GM18861 (cell line): ENCODE results near the gene MYO1E.
A peak's percentile ranks its signal among the peaks of the same experiment; 100 is the strongest.

Experiments
- ATAC-seq: cut with Tn5 transposase; IDR thresholded peaks from one replicate; pipeline ENCODE4 v1.9.1; 2021; ENCODE audit not compliant: unreplicated experiment

Gene MYO1E

DNA sequence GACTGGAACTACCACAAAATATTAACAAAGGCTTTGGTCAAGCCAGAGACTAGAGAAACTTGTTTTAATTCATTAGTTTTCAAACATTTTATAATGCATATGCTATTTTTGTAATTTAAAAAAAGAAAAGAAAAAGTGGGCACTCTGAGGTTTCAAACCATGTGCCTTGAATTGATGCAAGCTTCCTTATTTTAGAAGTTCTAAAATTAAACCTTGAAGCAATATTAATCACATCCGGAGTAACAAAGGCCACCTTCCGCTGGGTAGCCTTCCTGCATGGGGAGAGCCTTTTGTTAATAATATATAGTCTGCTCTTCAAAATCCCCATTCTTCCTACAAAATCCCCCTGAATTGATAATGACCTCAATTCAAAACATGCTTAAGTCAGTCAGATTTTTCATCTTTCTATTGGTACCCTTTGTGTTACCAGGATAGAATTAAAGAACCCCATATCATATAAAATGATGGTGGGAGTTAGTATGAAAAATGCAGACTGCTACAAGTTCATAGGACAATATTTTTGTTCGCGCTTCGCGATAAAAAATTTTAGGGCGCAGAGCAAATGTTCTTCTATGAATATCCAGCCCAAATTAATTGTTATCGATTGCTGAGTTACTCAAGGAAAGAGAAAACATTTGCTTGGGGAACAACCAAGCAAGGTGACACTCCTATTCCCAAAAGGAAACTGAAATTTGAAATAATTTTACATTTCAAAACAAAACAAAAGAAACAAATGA, 135.4 kb downstream of the MYO1E start:
- ATAC-seq, result peak; percentile 58

DNA sequence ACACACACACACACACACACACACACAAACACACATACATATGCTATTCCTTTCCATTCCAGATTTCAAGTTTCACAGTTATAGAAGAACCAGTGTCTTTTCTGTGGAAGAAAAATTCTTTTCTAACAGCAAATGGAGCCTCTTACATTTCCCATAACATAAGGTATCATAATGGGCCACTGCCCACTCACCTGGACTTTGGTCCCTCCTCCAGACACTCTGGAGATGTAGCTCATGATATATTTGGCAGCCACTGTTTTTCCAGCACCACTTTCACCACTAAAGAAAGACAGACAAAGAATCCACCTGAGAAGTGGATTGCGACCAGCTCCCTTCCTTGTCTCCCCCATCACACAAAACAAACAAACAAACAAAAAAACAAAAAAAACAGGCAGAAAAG, 136.3 kb downstream of the MYO1E start:
- ATAC-seq, result no peak

DNA sequence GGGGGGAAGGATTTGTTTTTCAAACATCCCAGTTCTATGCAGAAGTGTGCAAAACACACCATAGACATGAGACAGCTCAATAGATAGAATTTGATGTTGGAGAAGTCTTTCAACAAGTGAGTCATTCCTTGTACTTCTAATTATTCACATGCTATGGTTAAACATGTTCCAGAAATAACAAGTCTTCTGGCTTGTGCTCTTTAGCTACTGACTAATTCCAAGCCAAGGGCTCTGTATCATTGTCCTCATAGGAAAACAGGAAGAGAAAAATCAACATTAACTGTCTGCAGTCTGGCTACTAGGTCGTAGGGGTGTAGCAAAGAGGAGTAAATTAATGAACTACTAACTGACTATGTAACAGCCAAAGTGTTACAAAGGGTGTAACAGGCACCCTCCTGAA, 140.2 kb downstream of the MYO1E start:
- ATAC-seq, result no peak

DNA sequence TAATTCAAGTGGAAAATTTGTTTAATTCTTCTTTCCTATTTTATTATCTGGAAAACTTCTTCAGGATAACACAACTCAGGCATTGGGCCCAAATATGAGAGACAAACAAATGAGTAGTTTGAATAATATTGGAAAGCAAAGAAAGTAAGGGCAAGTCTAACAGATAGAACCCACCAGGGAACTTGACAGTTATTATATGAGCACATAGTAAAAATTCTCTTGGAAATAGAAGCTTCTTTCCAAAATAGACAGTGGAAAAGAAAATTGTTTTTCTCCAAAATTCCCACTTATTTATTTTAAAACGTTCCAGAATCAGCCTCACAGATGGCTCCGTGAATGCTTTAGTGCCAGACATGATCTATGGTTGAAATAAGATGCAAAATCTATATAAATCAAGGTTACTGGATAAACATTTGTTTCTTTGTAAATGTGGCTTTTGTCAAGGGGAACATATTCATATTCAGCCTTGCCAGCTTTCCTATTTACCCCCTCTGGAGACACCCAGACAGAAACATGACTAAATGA, 142.1 kb downstream of the MYO1E start:
- ATAC-seq, result no peak

DNA sequence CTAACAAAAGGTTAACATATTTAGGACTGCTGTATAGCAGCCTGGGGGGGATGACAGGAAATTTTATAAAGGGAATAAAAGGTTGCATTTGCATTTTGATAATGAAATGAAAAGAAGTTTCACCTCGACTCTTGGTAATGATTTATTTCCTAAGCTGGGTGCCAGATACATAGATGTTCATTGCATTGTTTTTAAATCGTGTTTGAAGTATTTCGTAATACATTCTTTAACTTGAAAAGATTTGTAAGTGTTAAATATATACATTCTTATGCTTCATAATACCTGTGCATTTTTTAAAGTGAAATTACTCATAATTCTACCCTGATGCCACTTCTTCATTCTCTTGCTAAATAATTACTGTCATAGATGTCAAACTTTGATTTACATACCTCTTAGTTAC, 143.2 kb downstream of the MYO1E start:
- ATAC-seq, result no peak

DNA sequence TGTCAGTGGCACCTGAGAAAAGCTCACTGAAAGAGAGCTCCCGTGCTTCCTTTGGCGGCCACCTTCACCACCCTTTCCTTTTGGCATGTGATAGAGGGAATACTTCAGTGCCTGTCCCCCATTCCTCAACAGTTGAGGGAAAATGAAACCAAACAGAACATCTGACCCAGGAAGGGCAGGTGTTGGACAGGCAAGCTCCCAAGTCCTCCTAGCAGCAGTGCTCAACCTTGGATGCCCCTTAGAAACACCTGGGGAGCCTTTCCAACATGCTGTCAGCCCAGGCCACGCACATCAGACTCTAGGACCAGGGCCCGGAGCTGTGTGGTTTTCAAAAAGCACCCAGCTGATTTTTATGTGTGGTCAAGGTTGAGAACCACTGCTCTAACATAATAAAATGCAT, 143.7 kb downstream of the MYO1E start:
- ATAC-seq, result no peak

DNA sequence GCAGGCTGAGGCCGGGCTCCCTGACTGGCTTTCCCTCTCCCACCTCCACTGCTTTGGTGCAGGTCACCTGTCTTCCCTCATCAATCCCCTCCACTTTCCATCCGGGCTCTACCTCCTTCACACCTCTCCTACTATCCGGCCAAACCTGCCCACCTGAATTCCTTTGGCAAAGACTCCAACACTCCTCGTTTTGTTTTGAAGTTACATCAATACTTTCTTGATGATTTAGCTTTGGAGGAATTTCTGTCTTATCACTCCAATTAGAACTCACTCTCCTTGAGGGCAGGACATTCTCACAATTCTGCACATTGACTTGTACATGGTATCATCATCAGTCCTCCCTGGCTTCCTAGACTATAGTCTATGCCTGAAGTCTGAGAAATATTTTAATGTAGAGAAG, 145.7 kb downstream of the MYO1E start:
- no peak for ATAC-seq

DNA sequence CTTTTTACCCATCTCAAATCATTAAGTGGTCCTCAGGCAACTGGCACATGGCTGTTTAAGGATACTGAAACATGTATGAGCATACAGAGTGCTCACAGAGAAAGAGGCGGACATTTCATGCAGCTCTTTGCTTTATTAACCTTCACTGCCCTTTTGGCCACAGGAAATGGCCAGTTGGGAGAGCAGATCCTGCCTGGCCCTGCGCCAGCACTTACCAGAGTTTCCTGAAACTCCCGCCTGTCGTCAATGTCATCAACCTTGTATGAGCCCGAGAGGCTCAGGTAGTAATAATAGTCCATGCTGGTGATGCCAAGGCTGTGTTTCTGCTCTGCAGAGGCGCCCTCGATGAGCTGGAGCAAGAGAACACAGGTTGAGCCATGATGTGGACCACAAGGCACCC, 148.2 kb downstream of the MYO1E start:
- no peak for ATAC-seq

DNA sequence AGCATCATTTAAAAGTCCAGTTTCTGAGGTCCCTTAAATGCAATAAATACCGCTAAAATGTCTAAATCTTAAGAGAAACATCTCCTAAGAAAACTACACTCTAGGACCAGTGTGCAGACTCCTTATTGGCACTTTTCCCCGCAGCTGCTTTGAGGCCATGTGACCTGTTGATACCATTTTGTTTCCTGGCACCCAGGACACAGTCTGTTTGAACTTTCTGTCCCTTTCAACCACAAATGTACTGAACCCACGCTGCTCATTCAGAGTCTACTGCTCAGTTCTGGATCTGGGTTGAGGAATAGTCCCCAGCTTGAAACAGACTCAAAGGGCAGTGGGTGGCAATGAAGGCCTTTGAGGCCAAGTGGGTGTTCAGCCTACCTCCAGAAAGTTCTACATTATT, 148.9 kb downstream of the MYO1E start:
- ATAC-seq, result no peak

DNA sequence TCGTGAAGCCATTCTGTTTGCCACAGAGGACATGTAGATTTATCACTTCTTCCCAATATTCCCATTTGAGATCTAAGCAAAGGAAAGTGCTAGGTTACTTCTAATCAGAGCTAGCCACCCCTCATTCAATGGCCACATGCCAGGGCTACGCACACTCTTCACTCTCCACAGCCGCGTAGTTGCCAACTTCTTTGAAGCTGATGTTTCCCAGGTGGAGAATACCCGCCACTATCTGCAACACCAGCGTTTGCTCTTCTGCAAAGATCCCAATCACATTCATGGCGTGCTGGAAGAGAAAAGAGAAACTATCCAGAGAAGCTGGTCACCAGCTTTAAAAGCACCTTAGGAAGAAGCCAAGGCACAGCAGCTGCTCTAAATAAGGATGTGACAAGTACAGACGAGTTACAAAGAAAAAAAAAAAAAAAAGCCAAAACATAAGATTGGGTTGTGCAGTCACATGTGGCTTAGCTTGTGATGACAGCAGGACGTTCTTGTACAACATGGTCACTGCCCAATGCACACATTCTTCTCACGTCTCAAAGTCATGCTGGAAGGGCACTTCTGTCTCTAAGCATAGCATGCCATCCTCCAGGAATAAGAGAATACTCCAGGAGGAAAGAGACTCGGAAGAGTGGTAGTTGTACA, 149.6 kb downstream of the MYO1E start:
- no peak for ATAC-seq

DNA sequence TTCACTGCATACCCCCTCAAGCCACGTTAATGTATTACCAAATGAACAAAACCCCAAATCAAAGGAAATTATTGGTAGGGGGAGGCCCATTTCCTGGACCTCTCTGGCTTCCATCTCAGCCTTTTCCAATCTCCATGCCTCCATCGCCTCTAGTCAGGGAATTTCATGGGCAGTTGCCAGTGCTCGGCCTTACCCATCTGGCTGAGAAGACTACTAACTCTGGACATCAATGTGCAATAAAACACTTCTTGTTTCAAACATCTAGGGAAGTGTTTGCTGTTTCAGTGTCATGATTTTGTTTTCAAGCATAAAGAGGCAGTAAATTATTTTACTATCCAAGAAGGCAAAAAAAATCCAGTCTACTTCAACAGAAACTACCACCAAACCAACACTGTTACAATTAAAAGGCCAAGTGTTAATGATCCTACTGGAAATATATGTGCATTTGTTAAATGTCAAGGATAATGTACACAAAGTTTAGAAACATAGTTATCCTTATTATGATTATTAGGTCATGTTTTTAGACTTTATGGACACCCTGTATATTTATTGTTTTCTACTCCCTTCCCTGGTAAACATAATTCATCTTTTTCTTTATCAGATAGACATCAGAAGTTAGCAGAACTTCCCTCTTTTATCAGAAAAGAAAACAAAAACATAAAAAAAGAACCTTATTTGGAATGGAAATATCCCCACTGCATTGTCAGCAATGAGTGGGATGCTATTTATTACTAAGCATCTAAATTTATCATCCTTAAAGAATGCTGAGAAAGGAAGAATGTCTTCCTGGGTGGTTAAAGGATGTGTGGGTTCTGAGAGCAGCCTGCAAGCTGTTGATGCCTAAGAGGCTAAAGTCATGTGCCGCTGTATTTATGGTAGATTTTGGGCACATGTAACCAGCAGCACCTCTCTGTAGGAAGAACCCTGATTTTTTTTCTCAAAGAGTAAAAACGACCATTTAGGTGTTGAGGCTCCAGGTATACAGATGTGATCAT, 150.9 kb downstream of the MYO1E start:
- no peak for ATAC-seq

DNA sequence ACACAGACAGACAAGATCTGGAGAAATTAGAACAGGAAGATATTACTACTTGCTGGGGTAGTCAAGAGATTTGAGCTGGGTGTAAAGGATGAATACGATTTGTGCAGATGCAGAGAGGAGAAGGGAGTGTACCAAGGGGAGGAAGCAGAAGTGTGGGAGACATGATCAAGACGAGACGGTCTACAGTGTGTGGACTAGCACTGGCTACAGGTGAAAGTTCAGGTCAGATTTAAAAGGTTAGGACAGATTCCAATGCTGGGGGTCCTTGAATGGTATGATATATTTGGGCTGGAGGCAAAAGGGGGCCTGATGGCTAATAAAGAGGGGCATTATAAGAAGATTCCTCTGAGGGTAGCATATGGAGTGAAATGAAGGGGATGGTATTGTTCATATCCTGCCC, 154.0 kb downstream of the MYO1E start:
- no peak for ATAC-seq

DNA sequence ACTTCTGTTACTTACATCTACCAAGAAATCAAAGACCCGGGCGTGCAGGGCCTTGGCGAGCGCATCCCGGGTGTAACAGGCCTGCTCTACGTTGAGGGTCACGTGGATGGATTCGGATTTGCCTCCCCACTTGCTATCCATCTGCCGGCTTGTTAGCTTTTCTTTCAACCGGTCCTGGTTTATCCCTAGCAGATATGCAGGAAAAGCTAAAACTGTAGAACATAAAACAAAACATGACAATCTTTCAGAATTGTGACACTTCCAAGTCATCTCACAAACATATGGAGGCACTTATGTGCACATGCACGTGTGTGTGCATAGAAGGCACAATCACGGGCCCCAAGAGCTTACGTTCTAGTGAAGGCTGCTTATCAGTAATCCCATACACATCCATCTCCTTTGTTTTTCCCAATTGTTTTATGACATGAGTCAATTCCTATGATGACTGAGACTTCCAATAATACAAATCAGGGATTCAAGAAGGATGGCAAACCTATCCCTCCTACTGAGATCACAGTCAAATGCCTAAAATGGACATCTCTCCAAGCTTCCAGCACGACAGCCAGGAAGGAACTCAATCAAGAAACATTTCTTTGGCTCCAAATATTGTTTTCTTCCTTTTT, 154.7 kb downstream of the MYO1E start:
- no peak for ATAC-seq

DNA sequence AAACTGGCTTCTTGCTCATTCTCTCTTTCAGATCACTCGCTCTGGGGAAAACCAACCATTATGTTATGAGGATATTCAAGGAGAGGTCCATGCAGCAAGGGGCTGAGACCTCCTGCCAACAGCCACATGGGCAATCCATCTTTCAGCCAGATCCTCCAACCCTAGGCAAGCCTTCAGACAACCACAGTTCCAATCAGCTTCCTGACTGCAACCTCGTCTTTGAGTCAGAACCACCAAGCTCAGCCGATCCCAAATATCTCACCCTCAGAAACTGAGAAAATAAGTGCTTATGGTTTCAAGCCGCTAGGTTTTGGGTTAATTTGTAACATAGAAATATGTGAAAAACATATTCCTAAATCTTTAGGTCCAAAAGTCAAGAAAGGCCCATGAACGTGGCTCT, 155.8 kb downstream of the MYO1E start:
- no peak for ATAC-seq

DNA sequence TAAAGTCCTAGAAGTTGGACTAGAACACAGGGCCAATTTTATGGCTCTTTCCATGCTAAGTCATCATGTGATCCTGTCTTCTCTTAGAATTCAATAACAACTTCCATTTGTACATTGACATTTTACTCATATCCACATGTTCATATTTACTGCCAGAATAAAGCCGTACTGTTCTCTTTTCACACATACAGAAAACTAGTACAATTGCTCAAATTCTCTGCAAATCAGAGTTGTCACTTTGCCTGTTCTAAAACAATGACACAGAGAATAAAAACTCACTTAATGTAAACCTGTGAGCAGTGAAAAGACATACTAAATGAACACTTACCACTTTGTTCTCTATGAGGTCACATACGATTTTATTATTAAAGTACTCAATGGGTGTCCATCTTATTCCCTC, 162.5 kb downstream of the MYO1E start:
- ATAC-seq, result no peak

DNA sequence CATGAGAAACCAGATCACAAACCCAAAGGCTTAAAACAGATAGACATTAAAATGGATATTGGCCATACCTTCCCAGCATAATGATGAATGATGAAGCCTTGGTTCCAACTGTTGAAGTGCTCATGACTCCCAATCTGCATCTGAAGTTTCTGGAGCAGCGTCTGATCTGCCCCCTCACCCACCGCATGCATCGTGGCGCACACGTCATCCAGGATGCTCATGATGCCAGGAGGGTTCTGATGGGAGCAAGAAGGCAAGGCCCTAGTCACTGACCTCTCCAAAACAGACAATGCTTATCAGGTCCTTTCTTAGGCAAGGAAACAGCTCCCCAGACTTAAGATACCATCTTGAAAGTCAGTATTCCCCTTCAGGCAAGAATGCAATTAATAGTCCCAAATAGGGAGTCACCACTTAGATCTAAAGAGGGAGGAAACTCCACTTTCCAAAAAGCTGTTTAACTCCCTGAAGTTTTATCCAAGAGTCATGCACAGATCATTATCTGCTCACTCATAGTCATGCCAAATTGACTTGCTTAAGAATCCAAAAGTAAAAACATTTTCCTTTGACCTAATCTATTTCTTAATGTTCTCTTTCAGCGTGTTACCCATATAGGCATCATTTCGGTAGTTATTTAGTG, 163.9 kb downstream of the MYO1E start:
- no peak for ATAC-seq

DNA sequence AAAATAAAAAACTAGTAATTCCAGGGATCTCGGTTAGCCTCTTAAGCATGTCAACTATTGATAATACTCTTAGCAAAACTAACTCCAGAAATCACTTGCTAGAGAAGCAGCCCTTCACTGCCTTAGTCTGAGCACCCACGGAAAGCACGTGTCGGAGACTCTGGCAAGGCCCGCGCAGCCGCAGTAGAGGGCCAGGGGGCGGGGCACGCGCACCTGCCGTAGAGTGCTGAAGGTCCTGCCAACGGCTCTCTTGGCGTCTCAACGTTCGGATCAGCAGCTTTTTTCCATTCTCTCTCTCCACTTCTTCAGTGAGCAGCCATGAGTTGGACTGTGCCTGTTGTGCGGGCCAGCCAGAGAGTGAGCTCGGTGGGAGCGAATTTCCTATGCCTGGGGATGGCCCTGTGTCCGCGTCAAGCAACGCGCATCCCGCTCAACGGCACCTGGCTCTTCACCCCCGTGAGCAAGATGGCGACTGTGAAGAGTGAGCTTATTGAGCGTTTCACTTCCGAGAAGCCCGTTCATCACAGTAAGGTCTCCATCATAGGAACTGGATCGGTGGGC, 166.0 kb downstream of the MYO1E start, which contains the start of gene LDHAL6B:
LDHAL6B (plus strand) TSS at position 221 of the 561 bp plus-strand sequence; CDS start at position 319, 98 bp downstream.
- no peak for ATAC-seq

DNA sequence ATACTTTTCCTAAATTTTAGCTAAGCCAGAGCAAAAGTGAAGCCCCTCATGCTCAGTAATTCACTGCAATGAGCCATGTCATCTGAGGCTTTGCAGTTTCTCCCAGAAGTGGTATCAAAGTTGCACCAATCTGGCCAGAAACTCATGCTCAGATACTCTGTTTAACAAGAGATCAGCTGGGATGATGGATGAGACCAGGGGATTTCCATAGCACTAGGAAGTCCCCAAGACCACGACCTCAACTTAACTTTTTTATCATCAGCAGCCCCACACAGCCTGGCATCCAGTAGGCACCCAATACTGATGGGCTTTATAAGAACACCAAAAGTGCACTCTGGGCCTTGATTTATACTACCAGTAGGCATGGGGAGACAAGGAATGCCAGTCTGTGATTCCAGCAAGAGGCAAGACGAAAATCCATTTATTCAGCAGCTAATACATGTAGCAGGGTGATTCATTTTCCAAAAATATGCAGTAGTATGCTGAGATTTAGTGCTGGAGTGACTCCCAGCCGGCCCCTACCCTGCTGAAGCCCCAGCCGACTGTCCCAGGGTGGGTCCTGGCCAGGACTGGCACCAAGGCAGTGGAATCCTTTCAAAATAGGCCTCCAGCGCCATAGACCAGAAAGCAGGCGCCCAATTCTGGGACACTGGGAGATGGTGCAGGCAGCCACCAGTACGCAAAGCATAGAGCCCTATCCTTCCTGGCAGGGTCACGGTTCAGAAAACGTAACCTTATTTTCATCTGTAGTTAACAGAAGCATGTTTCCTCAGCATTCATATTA, 166.6 kb downstream of the MYO1E start:
- ATAC-seq, result no peak

DNA sequence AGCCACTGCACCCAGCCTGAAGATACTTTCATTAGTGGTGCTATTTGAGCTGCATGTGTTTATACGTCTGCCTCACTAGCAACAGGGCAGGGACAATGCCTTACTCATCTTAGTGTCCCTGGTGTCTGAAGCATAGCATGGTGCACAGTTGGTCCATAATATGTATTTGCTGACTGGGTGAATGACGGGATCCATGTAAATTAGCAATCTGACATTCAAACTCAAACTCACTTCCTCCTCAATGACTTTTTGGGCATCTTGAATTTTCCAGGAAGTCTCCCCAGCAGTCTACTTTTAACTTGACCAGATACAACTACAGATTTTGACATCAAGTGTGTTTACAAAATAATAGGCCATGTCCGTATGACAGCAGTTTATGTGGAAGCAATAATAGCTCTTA, 169.0 kb downstream of the MYO1E start:
- ATAC-seq, result no peak
